OCI-LY7 (cell line): ENCODE data around the gene DYNAP. TPM values are rescaled to one million over a fixed set of nuclear protein-coding genes. Genes with fewer than 3 reads are reported as not detected.
A peak's percentile ranks its signal among the peaks of the same experiment; 100 is the strongest.

Experiments used
- BruUV-seq: library from RNA; stranded (reverse); fragments of 400-500 nt; replicated peaks from 2 replicates; lab custom pipeline; 2021; lab: Mats Ljungman, UMichigan
- CTCF ChIA-PET: fragments of 300-600 bp; sonication (Branson Sonifier 250); formaldehyde crosslinking; loops from one replicate; lab custom pipeline; 2022; ENCODE audit warnings: antibody characterized with exemption; ENCODE audit not compliant: unreplicated experiment; lab: Charles Lee
- POLR2A ChIA-PET: fragments of 300-600 bp; sonication (Branson Sonifier 250); formaldehyde crosslinking; loops from one replicate; lab custom pipeline; 2022; ENCODE audit warnings: antibody characterized with exemption; lab: Charles Lee
- DNase-seq: peaks from one replicate; pipeline ENCODE4 v3.0.0-alpha.2; 2015; ENCODE audit warnings: low spot score
- H2AFZ ChIP-seq: fragments of 200-600 bp; sonication (generic), shearing (Covaris generic); 2 replicates; pipeline ENCODE4 v1.6.1; 2014; ENCODE audit warnings: mild to moderate bottlenecking, antibody characterized with exemption, low read length, moderate library complexity
- H3K27ac ChIP-seq: fragments of 200-600 bp; sonication (generic); 2 replicates; pipeline ENCODE4 v1.5.1; 2014; ENCODE audit warnings: mixed run types, low read depth, mild to moderate bottlenecking, moderate library complexity, low read length, inconsistent platforms; ENCODE audit not compliant: poor library complexity, severe bottlenecking
- H3K36me3 ChIP-seq: fragments of 200-600 bp; sonication (generic); 2 replicates; pipeline ENCODE4 v1.6.1; 2014; ENCODE audit warnings: mild to moderate bottlenecking, antibody characterized with exemption, low read length, moderate library complexity, mixed read lengths; ENCODE audit not compliant: insufficient read depth
- H3K4me1 ChIP-seq: fragments of 200-600 bp; sonication (generic); 2 replicates; pipeline ENCODE4 v1.5.1; 2014; ENCODE audit warnings: mild to moderate bottlenecking, low read length; ENCODE audit not compliant: insufficient read depth, poor library complexity, severe bottlenecking
- H3K4me2 ChIP-seq: fragments of 200-600 bp; sonication (generic); 2 replicates; pipeline ENCODE4 v1.6.1; 2014; ENCODE audit warnings: mild to moderate bottlenecking, low read length
- H3K4me3 ChIP-seq: fragments of 200-600 bp; sonication (generic); 2 replicates; pipeline ENCODE4 v1.5.1; 2014; ENCODE audit warnings: mild to moderate bottlenecking, low read depth, low read length; ENCODE audit not compliant: poor library complexity, severe bottlenecking
- H3K79me2 ChIP-seq: fragments of 200-600 bp; sonication (generic); 2 replicates; pipeline ENCODE4 v1.6.1; 2016; ENCODE audit warnings: low read depth, mild to moderate bottlenecking, low read length, moderate library complexity, mixed read lengths; ENCODE audit not compliant: insufficient read depth
- H3K9me2 ChIP-seq: fragments of 200-600 bp; sonication (generic); 2 replicates; pipeline ENCODE4 v1.6.1; 2016; ENCODE audit warnings: mild to moderate bottlenecking, low read length, mixed read lengths; ENCODE audit not compliant: insufficient read depth
- H3K9me3 ChIP-seq: fragments of 200-600 bp; sonication (generic); 2 replicates; pipeline ENCODE4 v1.6.1; 2014; ENCODE audit warnings: mild to moderate bottlenecking, mixed run types, low read length, mixed read lengths
- H4K20me1 ChIP-seq: fragments of 200-600 bp; sonication (generic); 2 replicates; pipeline ENCODE4 v1.6.1; 2014; ENCODE audit warnings: mild to moderate bottlenecking, antibody characterized with exemption, low read length, moderate library complexity, mixed read lengths; ENCODE audit not compliant: insufficient read depth
- CTCF ChIP-seq: fragments of 200-600 bp; sonication (generic); conservative IDR thresholded peaks from 2 replicates; pipeline ENCODE4 v1.5.1; 2014; ENCODE audit warnings: mild to moderate bottlenecking, antibody characterized with exemption, low read length, moderate library complexity, mixed read lengths
- EZH2phosphoT487 ChIP-seq: fragments of 200-600 bp; sonication (generic); IDR thresholded peaks from 2 replicates; pipeline ENCODE4 v1.6.1; 2018; ENCODE audit warnings: low read depth, borderline replicate concordance, mild to moderate bottlenecking, mixed run types, antibody characterized with exemption, low read length, moderate library complexity, mixed read lengths
- intact Hi-C: fragments of 100-400 bp; cut with micrococcal nuclease; formaldehyde crosslinking; loops from one replicate; pipeline ENCODE4 v1.10.0; 2022; ENCODE audit not compliant: unreplicated experiment
- total RNA-seq, 2 experiments: library from RNA; depleted of rRNA in 1 of 2; stranded (reverse); fragments of >200 nt in 1 of 2; shearing (Covaris generic) in 1 of 2; gene quantifications; 2 replicates each; pipeline ENCODE4 v1.2.3, GENCODE V29; 2014 to 2022

DYNAP gene
- total RNA-seq, 2 experiments from 2014 or later: not detected

GRCh38 chr18:54558609-54559585, 32.1 kb upstream of the DYNAP start:
- H2AFZ ChIP-seq: no peak overlapping the region
- BruUV-seq: no TSS peak
- no peaks in the 10 kb centered on the region for H3K9me2 ChIP-seq

GRCh38 chr18:54561706-54562267, 29.3 kb upstream of the DYNAP start:
- Histone ChIP-seq H3K4me3 (no peak overlapping the region), H3K9me2 (no peaks in the 10 kb centered on the region), H3K4me2 (no peak overlapping the region), H3K4me1 (no peaks in the 10 kb centered on the region), H3K27ac (no peak overlapping the region), H4K20me1 (no peaks in the 10 kb centered on the region), H3K9me3 (no peaks in the 10 kb centered on the region), H2AFZ (no peak overlapping the region), H3K79me2 (no peaks in the 10 kb centered on the region), H3K36me3 (no peaks in the 10 kb centered on the region)
- no peak for DNase-seq
- no peak for TF ChIP-seq CTCF
- CTCF ChIA-PET: no interaction called here
- intact Hi-C loops: no loop called here
- BruUV-seq: no TSS peak
- POLR2A ChIA-PET: no interaction called here

More at GRCh38 chr18:54558609-54559585, 32.1 kb upstream of the DYNAP start:
- no peak overlapping the region for H3K4me2 ChIP-seq
- no peaks in the 10 kb centered on the region for H3K79me2 ChIP-seq
- TF ChIP-seq CTCF: peak; percentile 75
- TF ChIP-seq EZH2phosphoT487: no peak
- intact Hi-C loops: no loop called here
- peak; percentile 19 for DNase-seq
- CTCF ChIA-PET: no interaction called here
- H3K4me1 ChIP-seq: no peaks in the 10 kb centered on the region
- H3K9me3 ChIP-seq: no peaks in the 10 kb centered on the region
- H3K36me3 ChIP-seq: no peaks in the 10 kb centered on the region
- H3K27ac ChIP-seq: no peak overlapping the region
- H4K20me1 ChIP-seq: no peaks in the 10 kb centered on the region
- no peak overlapping the region for H3K4me3 ChIP-seq
- POLR2A ChIA-PET: no interaction called here
